Small intestine (tissue), 7 donors: ENCODE data around the gene MRGPRG. TPM values are rescaled to one million over a fixed set of nuclear protein-coding genes. Genes with fewer than 3 reads are reported as not detected.

Source experiments
- DNase-seq, 2 donors: peaks; one replicate each; pipeline versions ENCODE4 v3.0.0 to v3.0.0-alpha.2; 2013
- FAIRE-seq: peaks from 2 replicates; lab custom pipeline; 2012; peaks lifted over from hg19 to GRCh38; lab: Jason Lieb, UNC
- H3K27ac ChIP-seq, 3 donors: one replicate each; pipeline ENCODE4 v1.5.1; 2013; ENCODE audit warnings: low read length in 2 of 3, mild to moderate bottlenecking in 2 of 3, control low read depth in 1 of 3, inconsistent platforms in 1 of 3, low read depth in 1 of 3, moderate library complexity in 1 of 3
- H3K27me3 ChIP-seq, 3 donors: one replicate each; pipeline ENCODE4 v1.6.1; 2013; ENCODE audit warnings: low read length in 3 of 3, inconsistent platforms in 1 of 3; ENCODE audit not compliant: control insufficient read depth in 3 of 3, insufficient read depth in 3 of 3
- H3K36me3 ChIP-seq, 3 donors: one replicate each; pipeline ENCODE4 v1.6.1; 2013; ENCODE audit warnings: low read length in 3 of 3, inconsistent platforms in 1 of 3, low read depth in 1 of 3, mild to moderate bottlenecking in 1 of 3, moderate library complexity in 1 of 3; ENCODE audit not compliant: control insufficient read depth in 3 of 3, insufficient read depth in 2 of 3
- H3K4me1 ChIP-seq, 3 donors: one replicate each; pipeline ENCODE4 v1.6.1; 2013; ENCODE audit warnings: low read length in 2 of 3, inconsistent platforms in 1 of 3, low read depth in 1 of 3, mild to moderate bottlenecking in 1 of 3, moderate library complexity in 1 of 3; ENCODE audit not compliant: control insufficient read depth in 3 of 3, insufficient read depth in 2 of 3
- H3K4me3 ChIP-seq, 3 donors: one replicate each; pipeline ENCODE4 v1.5.1; 2013; ENCODE audit warnings: low read length in 3 of 3, control low read depth in 1 of 3, inconsistent platforms in 1 of 3, low read depth in 1 of 3, mild to moderate bottlenecking in 1 of 3, moderate library complexity in 1 of 3
- H3K9me3 ChIP-seq, 2 donors: one replicate each; pipeline ENCODE4 v1.6.1; 2013; ENCODE audit warnings: low read depth in 1 of 2, low read length in 1 of 2; ENCODE audit not compliant: control insufficient read depth in 2 of 2, insufficient read depth in 1 of 2
- WGBS, 3 donors: extraction: QIAGEN DNeasy Blood & Tissue Kit; methylation state at CpG; one replicate each; pipeline ENCODE4 v1.1.7; 2013; 5-methylcytosine and 5-hydroxymethylcytosine counted together
- polyA plus RNA-seq, 4 donors: library from polyadenylated mRNA; stranded (reverse) in 3 of 4; unstranded in 1 of 4; fragments of 200-250 nt in 3 of 4; fragments of 120-200 nt in 1 of 4; gene quantifications; one replicate each; pipeline versions ENCODE4 v1.2.1 to v1.2.3, GENCODE V29; 2013
- donor health status: healthy with polysubstance abuse.
- donor health status: control.
- donor health status: control.
- donor health status: Bipolar disorder and iron deficiency.
- donor health status: healthy.

MRGPRG gene
- polyA plus RNA-seq, 4 donors: not detected

- peaks cover 0 to 3% (median 0%) of the 10 kb centered on the region in 3 donors for H3K27me3 ChIP-seq
- no peaks in the 10 kb centered on the region for H3K36me3 ChIP-seq
- no peak overlapping the region for H3K27ac ChIP-seq
- H3K9me3 ChIP-seq: peaks cover 0 to 8% of the 10 kb centered on the region in 2 donors
- DNase-seq: no peak
- H3K4me1 ChIP-seq: no peaks in the 10 kb centered on the region
- no peak for FAIRE-seq
- no peak overlapping the region for H3K4me3 ChIP-seq
- WGBS, 3 donors: 66 to 76% (median 75%) methylated on average over 2 of the region's 2 CpGs
Observed at GRCh38 chr11:3177931-3178330, 40.7 kb downstream of the MRGPRG start.

GRCh38 chr11:3176487-3176886, 42.1 kb downstream of the MRGPRG start:
- Histone ChIP-seq H3K27ac (no peak overlapping the region), H3K9me3 (peaks cover 0 to 8% of the 10 kb centered on the region in 2 donors), H3K36me3 (no peaks in the 10 kb centered on the region), H3K4me1 (no peaks in the 10 kb centered on the region), H3K4me3 (no peak overlapping the region), H3K27me3 (peaks cover 0 to 11% (median 2%) of the 10 kb centered on the region in 3 donors)
- no peak for DNase-seq
- FAIRE-seq: no peak

DNA sequence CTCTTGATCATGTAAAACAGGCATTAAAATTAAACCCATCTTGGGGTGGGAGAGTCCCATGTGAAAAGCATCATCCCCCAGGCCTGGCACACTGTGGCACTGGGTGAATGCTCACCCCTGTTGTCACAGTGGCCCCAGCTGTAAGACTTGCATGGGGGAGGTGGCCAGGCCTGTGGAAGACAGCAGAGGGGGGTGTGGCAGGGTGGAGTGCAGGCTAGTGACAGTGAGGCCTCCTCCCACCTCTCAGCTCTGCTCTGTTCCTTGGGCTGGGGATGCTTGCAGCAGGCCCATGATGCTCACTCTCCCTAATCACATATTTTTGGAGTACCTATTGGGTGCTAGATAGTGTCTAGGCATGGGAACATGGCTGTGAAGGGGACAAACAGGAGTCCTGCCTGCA, 43.4 kb downstream of the MRGPRG start:
- DNase-seq (no peak), FAIRE-seq (no peak)
- Histone ChIP-seq H3K4me1 (no peaks in the 10 kb centered on the region), H3K9me3 (peaks cover 0 to 8% of the 10 kb centered on the region in 2 donors), H3K27ac (no peak overlapping the region), H3K36me3 (no peaks in the 10 kb centered on the region), H3K27me3 (peaks cover 0 to 21% (median 2%) of the 10 kb centered on the region in 3 donors), H3K4me3 (no peak overlapping the region)

GRCh38 chr11:3174387-3174786, 44.2 kb downstream of the MRGPRG start:
- Histone ChIP-seq H3K27me3 (peaks cover 0 to 29% (median 2%) of the 10 kb centered on the region in 3 donors), H3K4me3 (no peak overlapping the region), H3K9me3 (peaks cover 0 to 8% of the 10 kb centered on the region in 2 donors), H3K36me3 (no peaks in the 10 kb centered on the region), H3K27ac (no peak overlapping the region), H3K4me1 (peaks cover 0 to 1% (median 0%) of the 10 kb centered on the region in 3 donors)
- DNase-seq (no peak), FAIRE-seq (no peak)
- WGBS, 3 donors: 90 to 94% (median 90%) methylated on average over 3 of the region's 3 CpGs

DNA sequence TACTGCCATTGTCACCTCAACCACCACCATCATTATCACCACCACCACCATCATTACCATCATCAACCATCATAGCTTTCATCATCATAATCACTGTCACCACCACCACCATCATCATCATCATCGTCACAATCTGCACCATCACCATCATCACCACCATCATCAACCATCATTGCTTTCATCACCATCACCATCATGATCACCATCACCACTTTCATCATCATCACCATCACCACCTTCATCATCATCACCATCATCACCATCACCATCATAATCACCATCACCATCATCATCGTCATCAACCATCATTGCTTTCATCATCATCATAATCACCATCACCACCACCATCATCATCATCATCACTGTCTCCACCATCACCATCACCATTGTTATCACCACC, 44.8 kb downstream of the MRGPRG start:
- Histone ChIP-seq H3K27ac (no peak overlapping the region), H3K4me3 (no peak overlapping the region), H3K9me3 (peaks cover 0 to 8% of the 10 kb centered on the region in 2 donors), H3K4me1 (peaks cover 0 to 5% (median 0%) of the 10 kb centered on the region in 3 donors), H3K36me3 (no peaks in the 10 kb centered on the region), H3K27me3 (peaks cover 0 to 35% (median 5%) of the 10 kb centered on the region in 3 donors)
- DNase-seq (no peak), FAIRE-seq (no peak)
- 95 to 98% (median 96%) methylated on average over 2 of the region's 2 CpGs for WGBS, 3 donors

GRCh38 chr11:3171931-3172560, 46.6 kb downstream of the MRGPRG start:
- FAIRE-seq: no peak
- no peak for DNase-seq
- 72 to 75% (median 75%) methylated on average over 12 of the region's 12 CpGs for WGBS, 3 donors
- peaks cover 0 to 8% (median 0%) of the 10 kb centered on the region in 3 donors for H3K4me1 ChIP-seq
- peaks cover 0 to 44% (median 6%) of the 10 kb centered on the region in 3 donors for H3K27me3 ChIP-seq
- no peak overlapping the region for H3K27ac ChIP-seq
- H3K4me3 ChIP-seq: no peak overlapping the region
- H3K36me3 ChIP-seq: no peaks in the 10 kb centered on the region
- peaks cover 0 to 8% of the 10 kb centered on the region in 2 donors for H3K9me3 ChIP-seq

- Histone ChIP-seq H3K36me3 (no peaks in the 10 kb centered on the region), H3K4me3 (no peak overlapping the region), H3K27me3 (peaks cover 0 to 42% (median 6%) of the 10 kb centered on the region in 3 donors), H3K27ac (no peak overlapping the region), H3K4me1 (peaks cover 0 to 14% (median 3%) of the 10 kb centered on the region in 3 donors), H3K9me3 (peaks cover 0 to 3% of the 10 kb centered on the region in 2 donors)
- no peak for DNase-seq
- WGBS, 3 donors: 66 to 79% (median 70%) methylated on average over 24 of the region's 24 CpGs
- FAIRE-seq: no peak
Observed at GRCh38 chr11:3170756-3171650, 47.6 kb downstream of the MRGPRG start.

DNA sequence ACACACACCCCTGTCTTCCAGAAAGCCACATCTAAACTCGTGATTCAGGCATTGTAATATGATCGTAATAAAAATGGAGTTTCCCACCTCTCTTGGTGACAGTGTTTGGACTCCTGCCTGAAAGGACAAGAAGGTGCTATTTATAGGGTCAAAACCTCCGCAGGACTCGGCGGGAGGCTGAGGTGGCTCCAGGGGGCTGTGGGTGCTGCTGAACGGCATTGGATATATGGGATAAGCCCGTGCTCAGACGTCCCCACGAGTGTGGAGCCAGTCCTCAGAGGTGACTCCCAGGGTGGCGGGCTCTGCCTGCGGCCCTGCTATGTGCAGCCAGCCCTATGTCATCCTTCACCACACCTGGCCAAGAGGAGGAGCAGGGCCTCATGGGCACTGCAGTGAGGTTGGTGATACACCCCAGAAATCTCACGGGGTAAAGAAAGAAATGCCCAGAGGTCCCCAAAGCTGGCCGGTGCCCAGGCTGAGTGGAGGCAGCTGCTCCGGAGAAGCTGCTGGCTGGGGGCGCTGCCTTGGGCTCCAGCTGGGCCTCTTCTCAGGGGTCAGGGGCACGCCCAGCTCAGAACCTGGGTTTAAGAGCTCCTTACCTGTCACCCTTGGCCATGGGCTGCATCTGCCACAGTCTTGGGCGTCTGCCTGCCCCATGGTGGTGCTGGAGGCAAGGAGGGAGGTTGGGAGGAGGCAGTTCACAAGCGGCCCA, 48.4 kb downstream of the MRGPRG start:
- WGBS, 3 donors: 39 to 60% (median 39%) methylated on average over 18 of the region's 18 CpGs
- no peaks in the 10 kb centered on the region for H3K9me3 ChIP-seq
- peaks cover 0 to 21% (median 3%) of the 10 kb centered on the region in 3 donors for H3K4me1 ChIP-seq
- no peak overlapping the region for H3K27ac ChIP-seq
- H3K36me3 ChIP-seq: no peaks in the 10 kb centered on the region
- no peak overlapping the region for H3K4me3 ChIP-seq
- no peak for DNase-seq
- FAIRE-seq: no peak
- peaks cover 0 to 41% (median 6%) of the 10 kb centered on the region in 3 donors for H3K27me3 ChIP-seq
